AG09309 (cell line): ENCODE measurements around the gene FMO3.

Experiments
- DNase-seq: peaks from one replicate; pipeline ENCODE4 v3.0.0-alpha.2; 2010; ENCODE audit warnings: low read depth
- H3K4me3 ChIP-seq: 2 replicates; pipeline ENCODE4 v1.5.1; 2011; ENCODE audit warnings: mild to moderate bottlenecking, low read depth, low read length, moderate library complexity; ENCODE audit not compliant: control insufficient read depth
- CTCF ChIP-seq: IDR thresholded peaks from 2 replicates; pipeline ENCODE4 v1.5.1; 2011; ENCODE audit warnings: mild to moderate bottlenecking, low read depth, low read length, inconsistent platforms; ENCODE audit not compliant: insufficient read depth, control insufficient read depth; ENCODE audit errors: missing control alignments

FMO3 gene

GRCh38 chr1:171112119-171112518 lies 21.4 kb downstream of the FMO3 start:
- DNase-seq, result no peak
- TF ChIP-seq CTCF, result no peak
- H3K4me3 ChIP-seq, result no peak overlapping the region

DNA sequence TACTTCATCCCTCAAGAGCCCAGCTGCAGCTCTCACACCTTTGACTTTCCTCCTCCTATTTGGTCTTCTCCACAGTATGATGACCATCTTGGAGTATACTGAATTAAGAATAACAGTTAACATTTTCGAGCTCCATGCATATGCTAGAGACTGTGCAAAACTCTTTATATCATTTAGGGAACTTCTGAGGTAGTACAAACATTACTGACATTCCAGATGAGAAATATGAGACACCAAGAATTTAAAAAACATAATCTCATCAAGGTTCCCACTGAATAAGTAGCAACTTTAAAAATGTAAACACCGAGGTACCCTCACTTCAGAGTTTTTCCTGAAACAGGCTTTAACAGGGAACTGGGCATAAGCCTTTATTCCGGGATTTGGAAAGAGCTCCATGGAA lies 22.7 kb downstream of the FMO3 start:
- TF ChIP-seq CTCF, result no peak
- no peak overlapping the region for H3K4me3 ChIP-seq
- no peak for DNase-seq

DNA sequence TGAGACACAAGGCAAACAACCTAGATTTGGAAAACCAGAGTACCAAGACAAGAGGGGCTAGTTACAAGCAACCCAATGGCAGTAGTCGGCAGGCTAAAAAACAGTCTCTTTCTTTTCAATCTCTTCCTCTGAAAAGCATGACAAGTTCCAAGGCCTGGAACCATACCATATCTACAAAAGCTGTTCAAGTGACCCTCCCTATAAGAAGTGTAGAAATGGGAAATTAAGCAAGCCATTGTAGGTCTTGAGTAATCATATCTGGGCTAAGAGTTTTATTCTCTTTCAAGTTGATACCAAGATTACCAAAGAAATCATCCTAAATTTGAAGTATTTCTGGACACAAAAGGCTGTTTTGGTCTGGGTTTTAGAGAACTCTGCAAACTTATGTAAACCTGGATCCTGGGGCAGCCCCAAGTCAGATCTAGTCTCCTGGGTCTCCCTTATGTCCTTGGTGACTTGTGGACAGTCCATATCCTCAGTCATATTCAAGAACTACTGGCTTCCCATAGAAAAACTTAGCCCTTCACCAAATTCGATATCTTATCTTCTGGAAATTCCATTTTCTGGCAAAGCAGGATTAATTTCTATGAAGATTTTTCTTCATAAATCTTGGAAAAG lies 24.7 kb downstream of the FMO3 start:
- no peak for DNase-seq
- no peak overlapping the region for H3K4me3 ChIP-seq
- TF ChIP-seq CTCF, result no peak

- no peak for TF ChIP-seq CTCF
- H3K4me3 ChIP-seq, result no peak overlapping the region
- no peak for DNase-seq
These were observed 26.0 kb downstream of the FMO3 start for GRCh38 chr1:171116676-171117075.

DNA sequence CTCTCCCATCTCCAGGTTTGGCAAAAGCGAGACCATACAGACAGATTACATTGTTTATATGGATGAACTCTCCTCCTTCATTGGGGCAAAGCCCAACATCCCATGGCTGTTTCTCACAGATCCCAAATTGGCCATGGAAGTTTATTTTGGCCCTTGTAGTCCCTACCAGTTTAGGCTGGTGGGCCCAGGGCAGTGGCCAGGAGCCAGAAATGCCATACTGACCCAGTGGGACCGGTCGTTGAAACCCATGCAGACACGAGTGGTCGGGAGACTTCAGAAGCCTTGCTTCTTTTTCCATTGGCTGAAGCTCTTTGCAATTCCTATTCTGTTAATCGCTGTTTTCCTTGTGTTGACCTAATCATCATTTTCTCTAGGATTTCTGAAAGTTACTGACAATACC lies 26.4 kb downstream of the FMO3 start:
- no peak for TF ChIP-seq CTCF
- H3K4me3 ChIP-seq, result no peak overlapping the region
- DNase-seq, result no peak

- TF ChIP-seq CTCF, result no peak
- no peak overlapping the region for H3K4me3 ChIP-seq
- DNase-seq, result no peak
These were observed 28.9 kb downstream of the FMO3 start for GRCh38 chr1:171119648-171120047.

- H3K4me3 ChIP-seq, result no peak overlapping the region
- no peak for DNase-seq
These were observed 31.6 kb downstream of the FMO3 start for GRCh38 chr1:171122299-171122698.

More at GRCh38 chr1:171122299-171122698, 31.6 kb downstream of the FMO3 start:
- no peak for TF ChIP-seq CTCF
